ENCODE data around the gene SLC39A11. TPM values are rescaled to one million over a fixed set of nuclear protein-coding genes. Genes with fewer than 3 reads are reported as not detected.

SLC39A11 gene
- total and polyA plus RNA-seq, 2 experiments from 2014 or later: 11.7 to 16.4 TPM

- peaks cover 7% of the 10 kb centered on the region for H3K27me3 ChIP-seq (replicated peaks; ENCODE audit: insufficient read depth)
- H3K36me3 ChIP-seq (ENCODE audit: low read depth): no peaks in the 10 kb centered on the region
- H3K79me2 ChIP-seq (ENCODE audit: insufficient read depth): no peaks in the 10 kb centered on the region
- no peak overlapping the region for H3K27ac ChIP-seq
- WGBS, 2 experiments (ENCODE audit: low coverage in 1 of 2, low lambda C conversion rate in 2 of 2, missing lambda C conversion rate in 2 of 2): 65 to 69% methylated on average over 14 of the region's 14 CpGs
- no peak overlapping the region for H3K4me3 ChIP-seq
- no peak for DNase-seq
- H3K4me2 ChIP-seq (ENCODE audit: unreplicated experiment): no peak overlapping the region
- in situ Hi-C loops (cut with MboI): no loop called here
- no peaks in the 10 kb centered on the region for H3K9me2 ChIP-seq (ENCODE audit: insufficient read depth)
- no peaks in the 10 kb centered on the region for H3F3A ChIP-seq (ENCODE audit: insufficient read depth)
- H3K9ac ChIP-seq: no peak overlapping the region
- no peak for TF ChIP-seq EZH2phosphoT487 (IDR thresholded peaks at IDR 0.05; ENCODE audit: insufficient read depth, low read depth)
- TF ChIP-seq EZH2 (IDR thresholded peaks at IDR 0.05; ENCODE audit: insufficient read depth, poor library complexity, severe bottlenecking): no peak
- H2AFZ ChIP-seq: no peak overlapping the region
- H3K9me3 ChIP-seq (ENCODE audit: low read depth): no peaks in the 10 kb centered on the region
- H3K4me1 ChIP-seq (ENCODE audit: insufficient read depth): no peaks in the 10 kb centered on the region
- H4K20me1 ChIP-seq (ENCODE audit: insufficient read depth): no peaks in the 10 kb centered on the region
Measured at GRCh38 chr17:72635034-72635635, 457.4 kb downstream of the SLC39A11 start.

GRCh38 chr17:72634621-72635020 is 457.9 kb downstream of the SLC39A11 start:
- H3K36me3 ChIP-seq (ENCODE audit: low read depth): no peaks in the 10 kb centered on the region
- peaks cover 2% of the 10 kb centered on the region for H3K27me3 ChIP-seq (replicated peaks; ENCODE audit: insufficient read depth)
- no peak overlapping the region for H3K9ac ChIP-seq
- DNase-seq: no peak
- no peak overlapping the region for H2AFZ ChIP-seq
- no peaks in the 10 kb centered on the region for H3F3A ChIP-seq (ENCODE audit: insufficient read depth)
- 72 to 81% methylated on average over 7 of the region's 7 CpGs for WGBS, 2 experiments (ENCODE audit: low coverage in 1 of 2, low lambda C conversion rate in 2 of 2, missing lambda C conversion rate in 2 of 2)
- no peaks in the 10 kb centered on the region for H3K9me2 ChIP-seq (ENCODE audit: insufficient read depth)
- H3K79me2 ChIP-seq (ENCODE audit: insufficient read depth): no peaks in the 10 kb centered on the region
- H3K4me2 ChIP-seq (ENCODE audit: unreplicated experiment): no peak overlapping the region
- no peak for TF ChIP-seq EZH2phosphoT487 (IDR thresholded peaks at IDR 0.05; ENCODE audit: insufficient read depth, low read depth)
- TF ChIP-seq EZH2 (IDR thresholded peaks at IDR 0.05; ENCODE audit: insufficient read depth, poor library complexity, severe bottlenecking): no peak
- no peak overlapping the region for H3K27ac ChIP-seq
- H3K9me3 ChIP-seq (ENCODE audit: low read depth): no peaks in the 10 kb centered on the region
- no peak overlapping the region for H3K4me3 ChIP-seq
- in situ Hi-C loops (cut with MboI): no loop called here
- no peaks in the 10 kb centered on the region for H4K20me1 ChIP-seq (ENCODE audit: insufficient read depth)
- no peaks in the 10 kb centered on the region for H3K4me1 ChIP-seq (ENCODE audit: insufficient read depth)

GRCh38 chr17:72631949-72632684 is 460.4 kb downstream of the SLC39A11 start:
- Histone ChIP-seq H3K4me2 (ENCODE audit: unreplicated experiment) (no peak overlapping the region), H3F3A (ENCODE audit: insufficient read depth) (no peaks in the 10 kb centered on the region), H3K4me1 (ENCODE audit: insufficient read depth) (no peaks in the 10 kb centered on the region), H3K27ac (no peak overlapping the region), H4K20me1 (ENCODE audit: insufficient read depth) (no peaks in the 10 kb centered on the region), H3K4me3 (no peak overlapping the region), H3K9ac (no peak overlapping the region), H3K79me2 (ENCODE audit: insufficient read depth) (no peaks in the 10 kb centered on the region), H3K9me3 (ENCODE audit: low read depth) (no peaks in the 10 kb centered on the region), H3K9me2 (ENCODE audit: insufficient read depth) (no peaks in the 10 kb centered on the region), H3K36me3 (ENCODE audit: low read depth) (no peaks in the 10 kb centered on the region), H2AFZ (no peak overlapping the region), H3K27me3 (replicated peaks; ENCODE audit: insufficient read depth) (peaks cover 12% of the 10 kb centered on the region)
- no peak for DNase-seq
- 79 to 83% methylated on average over 22 of the region's 22 CpGs for WGBS, 2 experiments (ENCODE audit: low coverage in 1 of 2, low lambda C conversion rate in 2 of 2, missing lambda C conversion rate in 2 of 2)
- in situ Hi-C loops (cut with MboI): no loop called here
- TF ChIP-seq EZH2 (IDR thresholded peaks at IDR 0.05; ENCODE audit: insufficient read depth, poor library complexity, severe bottlenecking): no peak
- no peak for TF ChIP-seq EZH2phosphoT487 (IDR thresholded peaks at IDR 0.05; ENCODE audit: insufficient read depth, low read depth)

GRCh38 chr17:72631568-72631948 is 460.9 kb downstream of the SLC39A11 start:
- Histone ChIP-seq H3K4me1 (ENCODE audit: insufficient read depth) (no peaks in the 10 kb centered on the region), H3K79me2 (ENCODE audit: insufficient read depth) (no peaks in the 10 kb centered on the region), H3K9me3 (ENCODE audit: low read depth) (no peaks in the 10 kb centered on the region), H3K27ac (no peak overlapping the region), H3K36me3 (ENCODE audit: low read depth) (no peaks in the 10 kb centered on the region), H4K20me1 (ENCODE audit: insufficient read depth) (no peaks in the 10 kb centered on the region), H3K9ac (no peak overlapping the region), H3F3A (ENCODE audit: insufficient read depth) (no peaks in the 10 kb centered on the region), H3K27me3 (replicated peaks; ENCODE audit: insufficient read depth) (peaks cover 12% of the 10 kb centered on the region), H3K9me2 (ENCODE audit: insufficient read depth) (no peaks in the 10 kb centered on the region), H3K4me3 (no peak overlapping the region), H3K4me2 (ENCODE audit: unreplicated experiment) (no peak overlapping the region), H2AFZ (no peak overlapping the region)
- no peak for DNase-seq
- TF ChIP-seq EZH2 (IDR thresholded peaks at IDR 0.05; ENCODE audit: insufficient read depth, poor library complexity, severe bottlenecking): no peak
- no peak for TF ChIP-seq EZH2phosphoT487 (IDR thresholded peaks at IDR 0.05; ENCODE audit: insufficient read depth, low read depth)
- WGBS, 2 experiments (ENCODE audit: low coverage in 1 of 2, low lambda C conversion rate in 2 of 2, missing lambda C conversion rate in 2 of 2): 77 to 79% methylated on average over 9 of the region's 9 CpGs
- in situ Hi-C loops (cut with MboI): no loop called here

All from GM23248 (cell line).